Gastroesophageal sphincter (tissue), 4 donors: Measurements from ENCODE around the gene SFTPB. TPM values are rescaled to one million over a fixed set of nuclear protein-coding genes. Genes with fewer than 3 reads are reported as not detected.

ENCODE experiments used
- ATAC-seq: fragments of 150-250 bp; one replicate; pipeline ENCODE4 v1.9.1; 2016; ENCODE audit warnings: mild to moderate bottlenecking, moderate library complexity
- H3K27ac ChIP-seq, 4 donors: fragments of 200-600 bp; sonication (generic) in 3 of 4; 1 replicate in 3 of 4; 2 replicates in 1 of 4; pipeline ENCODE4 v1.5.1; 2016 to 2019
- H3K27me3 ChIP-seq: fragments of 200-600 bp; sonication (generic); one replicate; pipeline ENCODE4 v1.5.1; 2019
- H3K36me3 ChIP-seq, 2 donors: fragments of 200-600 bp; sonication (generic); one replicate each; pipeline ENCODE4 v1.5.1; 2019; ENCODE audit warnings: control low read depth in 1 of 2
- H3K4me1 ChIP-seq, 3 donors: fragments of 200-600 bp; sonication (generic); 1 replicate in 2 of 3; 2 replicates in 1 of 3; pipeline ENCODE4 v1.5.1; 2016 to 2019; ENCODE audit warnings: control low read depth in 2 of 3
- H3K4me3 ChIP-seq, 2 donors: fragments of 200-600 bp; sonication (generic); one replicate each; pipeline ENCODE4 v1.5.1; 2019; ENCODE audit warnings: mild to moderate bottlenecking in 1 of 2, moderate library complexity in 1 of 2
- H3K9me3 ChIP-seq, 3 donors: fragments of 200-600 bp; sonication (generic); one replicate each; pipeline ENCODE4 v1.5.1; 2017 to 2019; ENCODE audit warnings: control low read depth in 2 of 3
- CTCF ChIP-seq, 4 experiments: fragments of 200-600 bp in 2 of 4; fragments of 450-650 bp in 2 of 4; sonication (generic) in 1 of 4; IDR thresholded peaks; one replicate each; pipeline ENCODE4 v1.5.1; 2017 to 2019; ENCODE audit warnings: antibody characterized with exemption in 4 of 4, mild to moderate bottlenecking in 2 of 4, moderate library complexity in 2 of 4
- EP300 ChIP-seq: sonication (generic); formaldehyde crosslinking; IDR thresholded peaks from one replicate; pipeline ENCODE4 v1.6.1; 2017; ENCODE audit warnings: antibody characterized with exemption, mild to moderate bottlenecking
- POLR2A ChIP-seq, 2 donors: fragments of 450-650 bp; IDR thresholded peaks; one replicate each; pipeline ENCODE4 v1.6.1; 2017; ENCODE audit warnings: antibody characterized with exemption in 2 of 2, mild to moderate bottlenecking in 2 of 2, moderate library complexity in 1 of 2
- POLR2AphosphoS5 ChIP-seq: sonication (generic); formaldehyde crosslinking; IDR thresholded peaks from one replicate; pipeline ENCODE4 v1.6.1; 2017; ENCODE audit warnings: antibody characterized with exemption
- WGBS, 2 donors: methylation state at CpG; one replicate each; pipeline ENCODE4 v1.1.5; 2018; ENCODE audit warnings: low coverage in 1 of 2; 5-methylcytosine and 5-hydroxymethylcytosine counted together
- total RNA-seq, 4 donors: library from RNA; depleted of rRNA; stranded (reverse); fragments of >200 nt; gene quantifications; one replicate each; pipeline ENCODE4 v1.1.0, GENCODE V29; 2016

SFTPB gene
- total RNA-seq, 4 donors from 2014 or later = not detected

GRCh38 chr2:85695691-85696668 is 28.0 kb upstream of the SFTPB start:
- H3K27me3 ChIP-seq = peaks cover 9% of the 10 kb centered on the region
- no peak overlapping the region for H3K4me3 ChIP-seq
- no peaks in the 10 kb centered on the region for H3K36me3 ChIP-seq
- TF ChIP-seq POLR2A (IDR thresholded peaks at IDR 0.05) = no peak
- TF ChIP-seq CTCF (IDR thresholded peaks at IDR 0.05) = no peak
- TF ChIP-seq EP300 = no peak
- no peak for TF ChIP-seq POLR2AphosphoS5
- 81 to 87% methylated on average over 6 to 7 of the region's 12 CpGs for WGBS, 2 donors
- no peak for ATAC-seq
- H3K9me3 ChIP-seq = no peaks in the 10 kb centered on the region
- no peaks in the 10 kb centered on the region for H3K4me1 ChIP-seq
- no peak overlapping the region for H3K27ac ChIP-seq

GRCh38 chr2:85695121-85695520 is 27.1 kb upstream of the SFTPB start:
- Histone ChIP-seq H3K36me3 (no peaks in the 10 kb centered on the region), H3K27me3 (peaks cover 9% of the 10 kb centered on the region), H3K4me1 (no peaks in the 10 kb centered on the region), H3K27ac (no peak overlapping the region), H3K9me3 (no peaks in the 10 kb centered on the region), H3K4me3 (no peak overlapping the region)
- no peak for TF ChIP-seq POLR2A (IDR thresholded peaks at IDR 0.05)
- no peak for TF ChIP-seq POLR2AphosphoS5
- TF ChIP-seq CTCF (IDR thresholded peaks at IDR 0.05) = no peak
- no peak for TF ChIP-seq EP300
- WGBS, 2 donors = 60 to 100% methylated on average over 1 to 3 of the region's 11 CpGs
- ATAC-seq = no peak

GRCh38 chr2:85694052-85695025 is 26.3 kb upstream of the SFTPB start, which contains the start of gene GNLY:
Gene GNLY (plus strand): TSS chr2:85694358. CDS start chr2:85694419, 61 bp downstream.
- TF ChIP-seq POLR2AphosphoS5 (no peak), POLR2A (IDR thresholded peaks at IDR 0.05) (no peak), CTCF (IDR thresholded peaks at IDR 0.05) (no peak), EP300 (no peak)
- Histone ChIP-seq H3K36me3 (no peaks in the 10 kb centered on the region), H3K4me1 (no peaks in the 10 kb centered on the region), H3K27me3 (peaks cover 9% of the 10 kb centered on the region), H3K27ac (no peak within 1 kb of the TSS), H3K4me3 (no peak within 1 kb of the TSS), H3K9me3 (no peaks in the 10 kb centered on the region)
- ATAC-seq = no peak
- 86 to 100% methylated on average over 3 to 5 of the region's 15 CpGs for WGBS, 2 donors

- Histone ChIP-seq H3K27me3 (peaks cover 2% of the 10 kb centered on the region), H3K9me3 (no peaks in the 10 kb centered on the region), H3K4me1 (no peaks in the 10 kb centered on the region), H3K4me3 (no peak overlapping the region), H3K36me3 (no peaks in the 10 kb centered on the region), H3K27ac (no peak overlapping the region)
- WGBS, 2 donors = 60 to 86% methylated on average over 1 to 2 of the region's 5 CpGs
- no peak for ATAC-seq
- no peak for TF ChIP-seq CTCF (IDR thresholded peaks at IDR 0.05)
- no peak for TF ChIP-seq POLR2AphosphoS5
- no peak for TF ChIP-seq EP300
- no peak for TF ChIP-seq POLR2A (IDR thresholded peaks at IDR 0.05)
These were observed 24.1 kb upstream of the SFTPB start for GRCh38 chr2:85692039-85692645.
